IPS DF 4.7 (cell line): Measurements from ENCODE around the gene PBXIP1.
"Not testable (repeated sequence)": the region's sequence is repeated elsewhere in the genome, so short reads cannot be mapped to it uniquely, and the experiment has no call there.

Source experiments
- DNase-seq: peaks from one replicate; pipeline ENCODE4 v3.0.0-alpha.2; 2013; ENCODE audit warnings: low spot score; ENCODE audit errors: extremely low read depth

Gene PBXIP1

GRCh38 chr1:154955718-154956543 lies at the start of gene PBXIP1:
TSS of gene PBXIP1 (minus strand) at chr1:154956099. CDS start at chr1:154953721, 2,378 bp downstream.
- DNase-seq: no peak

- DNase-seq: no peak
These were observed 49.4 kb upstream of the PBXIP1 start for GRCh38 chr1:155005076-155006011.

- DNase-seq: no peak
These were observed 48.6 kb upstream of the PBXIP1 start for GRCh38 chr1:155004352-155005075.

- no peak for DNase-seq
These were observed 48.0 kb upstream of the PBXIP1 start for GRCh38 chr1:155003766-155004351.

- no peak for DNase-seq
These were observed 47.4 kb upstream of the PBXIP1 start for GRCh38 chr1:155003227-155003765.

GRCh38 chr1:155002464-155003226 lies 46.7 kb upstream of the PBXIP1 start, which contains the start of gene ZBTB7B:
TSS of gene ZBTB7B (plus strand) at chr1:155002802. CDS start at chr1:155014661, 11,859 bp downstream.
- DNase-seq: no peak

- DNase-seq: no peak
These were observed 46.0 kb upstream of the PBXIP1 start for GRCh38 chr1:155001675-155002463.

- no peak for DNase-seq
These were observed 45.5 kb upstream of the PBXIP1 start for GRCh38 chr1:155001425-155001674.

- DNase-seq: no peak
These were observed 45.0 kb upstream of the PBXIP1 start for GRCh38 chr1:155000726-155001424.

- DNase-seq: no peak
These were observed 44.5 kb upstream of the PBXIP1 start for GRCh38 chr1:155000411-155000725.

- DNase-seq: no peak
These were observed 43.9 kb upstream of the PBXIP1 start for GRCh38 chr1:154999571-155000410.

GRCh38 chr1:154998818-154999570 lies 43.1 kb upstream of the PBXIP1 start:
- DNase-seq: no peak

- no peak for DNase-seq
These were observed 42.4 kb upstream of the PBXIP1 start for GRCh38 chr1:154998201-154998780.

- DNase-seq: no peak
These were observed 41.2 kb upstream of the PBXIP1 start for GRCh38 chr1:154996966-154997701.

- not testable (repeated sequence) for DNase-seq
These were observed 39.5 kb upstream of the PBXIP1 start for GRCh38 chr1:154995301-154995983.

GRCh38 chr1:154994591-154994990 lies 38.7 kb upstream of the PBXIP1 start:
- DNase-seq: no peak
